Hindlimb muscle (tissue), 1 donor: Measurements from ENCODE around the gene ABI3BP. TPM values are rescaled to one million over a fixed set of nuclear protein-coding genes. Genes with fewer than 3 reads are reported as not detected.
A peak's percentile ranks its signal among the peaks of the same experiment; 100 is the strongest.

Source experiments
- DNase-seq: peaks from one replicate; pipeline ENCODE4 v3.0.0-alpha.2; 2013
- polyA plus RNA-seq: library from polyadenylated mRNA; unstranded; fragments of 120-200 nt; gene quantifications from one replicate; pipeline ENCODE4 v1.2.1, GENCODE V29; 2013; ENCODE audit not compliant: insufficient read length

The ABI3BP gene
- polyA plus RNA-seq, 1 donor = 344 TPM

GRCh38 chr3:100880845-100881244, 112.4 kb downstream of the ABI3BP start:
- no peak for DNase-seq

DNA sequence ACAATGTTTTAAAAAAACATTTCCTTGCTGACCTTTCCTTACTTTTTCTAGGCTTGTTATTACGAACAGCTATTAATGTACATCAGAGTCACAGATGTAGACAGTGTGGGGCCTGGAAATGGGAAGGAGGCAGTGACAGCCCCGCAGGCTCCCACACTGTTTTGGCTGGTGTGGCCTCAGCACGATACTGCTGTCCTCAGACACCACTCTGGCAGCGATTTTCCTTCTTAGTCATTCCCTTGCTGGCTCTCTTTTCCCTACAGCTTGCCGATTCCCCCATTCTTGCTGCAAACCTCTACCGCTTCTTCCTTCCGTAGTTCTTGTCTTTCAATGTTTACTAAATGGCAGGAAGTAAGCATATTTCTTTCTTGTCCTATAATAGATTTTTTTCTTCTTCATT, 113.1 kb downstream of the ABI3BP start:
- peak; percentile 65 for DNase-seq

GRCh38 chr3:100879195-100879810, 113.9 kb downstream of the ABI3BP start:
- peak; percentile 74 for DNase-seq

DNA sequence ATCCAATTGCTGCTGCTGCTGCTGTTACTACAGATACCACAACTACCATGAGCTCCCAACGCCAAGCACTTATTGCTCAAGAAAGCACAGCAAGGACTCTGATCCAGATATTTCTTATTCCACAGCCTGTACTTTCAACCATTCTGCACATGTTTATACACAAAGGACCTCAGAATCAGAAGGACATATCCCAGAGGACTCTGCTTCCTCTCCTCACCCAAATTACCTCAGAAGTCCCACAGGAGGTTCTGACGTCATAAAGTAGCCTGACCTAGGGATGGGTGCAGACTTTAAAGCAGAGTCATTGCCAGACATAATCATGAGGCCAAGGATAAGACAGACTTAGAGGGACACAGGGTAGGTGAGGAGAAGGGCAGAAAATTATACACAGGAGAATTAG, 115.9 kb downstream of the ABI3BP start:
- no peak for DNase-seq

GRCh38 chr3:100875239-100875638, 118.0 kb downstream of the ABI3BP start:
- DNase-seq = no peak

- no peak for DNase-seq
Observed at GRCh38 chr3:100873611-100874010, 119.6 kb downstream of the ABI3BP start.

DNA sequence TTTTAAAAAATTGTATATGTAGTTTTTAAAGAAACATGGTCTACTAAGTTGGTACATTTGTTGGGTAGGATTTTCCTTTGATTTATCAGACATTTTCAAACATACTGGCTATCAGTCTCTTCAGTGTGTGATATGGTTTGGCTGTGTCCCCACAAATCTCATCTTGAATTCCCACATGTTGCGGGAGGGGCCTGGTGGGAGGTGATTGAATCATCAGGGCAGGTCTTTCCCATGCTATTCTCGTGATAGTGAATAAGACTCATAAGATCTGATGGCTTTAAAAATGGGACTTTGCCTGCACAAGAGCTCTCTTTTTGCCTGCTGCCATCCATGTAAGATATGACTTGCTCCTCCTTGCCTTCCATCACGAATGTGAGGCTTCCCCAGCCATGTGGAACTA, 121.9 kb downstream of the ABI3BP start:
- no peak for DNase-seq

DNA sequence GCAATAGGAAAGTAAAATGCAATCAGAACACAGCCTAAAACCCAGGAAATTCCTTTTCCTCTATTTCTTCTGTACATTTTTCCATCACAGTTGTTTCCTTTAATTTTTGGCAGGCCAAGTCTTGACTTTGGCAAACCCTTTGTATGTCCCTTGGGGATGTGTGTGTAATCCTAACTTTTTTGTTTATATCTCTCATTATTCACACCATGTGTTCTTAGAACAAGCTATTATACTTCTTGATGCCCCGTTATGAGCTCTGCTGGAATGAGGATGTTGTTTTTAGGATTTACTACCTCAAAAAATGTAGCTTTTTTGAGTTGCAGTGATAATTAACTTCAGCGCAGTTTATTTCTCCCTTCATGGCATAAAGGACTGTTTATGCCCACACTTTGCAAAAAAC, 123.4 kb downstream of the ABI3BP start:
- peak; percentile 78 for DNase-seq

GRCh38 chr3:100868894-100869293, 124.3 kb downstream of the ABI3BP start:
- no peak for DNase-seq

GRCh38 chr3:100868096-100868495, 125.1 kb downstream of the ABI3BP start:
- DNase-seq = no peak

DNA sequence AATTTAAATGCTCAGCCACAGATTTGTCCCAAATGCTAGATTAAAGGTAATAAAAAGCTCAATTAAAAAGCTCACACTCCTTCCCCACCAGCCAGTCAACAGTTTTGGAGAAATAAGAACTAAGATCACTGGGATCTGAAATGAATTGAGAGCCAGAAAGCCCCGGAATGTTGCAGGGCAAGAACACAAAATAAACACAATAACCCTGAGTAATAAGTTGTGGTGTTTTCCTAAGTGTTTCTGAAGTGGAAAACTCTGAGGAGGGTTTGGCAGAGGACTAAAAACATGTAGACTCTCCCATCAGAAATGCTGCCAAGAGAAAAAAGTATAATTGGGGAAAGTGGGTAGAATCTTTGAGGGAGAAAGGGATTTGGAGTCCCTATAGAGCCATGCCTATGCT, 127.8 kb downstream of the ABI3BP start:
- DNase-seq = no peak

- no peak for DNase-seq
Observed at GRCh38 chr3:100864471-100865250, 128.6 kb downstream of the ABI3BP start.

DNA sequence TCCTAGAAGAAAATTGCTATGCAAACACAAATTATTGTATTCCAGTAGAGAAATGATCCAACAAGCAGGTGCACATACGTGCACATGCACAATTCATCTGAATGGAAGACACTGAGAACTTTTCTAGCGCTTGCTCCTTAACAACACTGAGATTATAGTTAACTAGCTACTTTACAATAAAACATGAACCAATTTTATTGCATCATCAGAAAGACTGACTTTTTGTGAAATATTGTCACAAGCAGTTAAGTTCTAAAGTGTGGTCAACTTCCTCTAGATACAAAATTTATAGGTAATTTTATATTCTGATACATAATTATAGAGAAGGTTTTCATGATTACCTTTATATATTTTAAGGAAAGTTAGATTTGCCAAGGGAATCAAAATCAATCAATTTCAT, 135.4 kb downstream of the ABI3BP start:
- no peak for DNase-seq

DNA sequence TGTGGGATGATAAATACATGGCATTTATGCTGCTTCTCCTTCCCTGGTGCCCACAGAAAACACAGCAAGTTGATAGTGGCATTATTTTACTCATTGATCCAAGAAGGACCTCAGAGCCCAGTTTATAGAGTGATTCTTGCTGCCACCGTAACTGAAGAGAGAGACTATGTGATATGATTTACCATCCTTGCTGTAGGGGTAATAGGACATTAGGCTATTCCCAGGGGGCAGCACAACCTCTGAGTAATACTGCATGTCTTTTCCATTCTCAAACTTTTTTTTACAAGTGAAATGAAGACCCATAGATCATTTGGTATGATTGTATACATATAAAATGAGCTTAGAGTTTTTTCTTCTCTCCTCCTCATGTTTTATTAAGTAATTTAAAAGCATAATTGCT, 136.4 kb downstream of the ABI3BP start:
- DNase-seq = no peak

GRCh38 chr3:100852840-100853239, 140.4 kb downstream of the ABI3BP start:
- DNase-seq = no peak

DNA sequence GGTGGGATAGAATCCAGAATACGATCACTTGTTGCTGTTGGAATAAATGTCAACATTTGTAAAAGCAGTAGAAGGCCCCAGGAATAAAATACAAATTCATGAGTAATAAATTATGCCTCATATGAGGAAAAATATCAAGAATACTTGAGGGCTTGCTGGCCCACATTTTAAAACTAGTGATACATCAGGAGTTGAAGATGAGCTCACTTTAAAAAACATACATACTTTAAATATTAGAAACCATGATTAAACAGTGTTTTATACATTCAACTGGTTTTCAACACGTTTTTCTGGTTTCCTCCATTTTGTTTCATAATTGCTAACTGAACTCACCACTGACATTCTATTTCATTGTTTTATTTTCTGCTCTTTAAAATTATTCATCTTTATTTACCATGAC, 142.5 kb downstream of the ABI3BP start:
- DNase-seq = peak; percentile 39

GRCh38 chr3:100850156-100850555, 143.1 kb downstream of the ABI3BP start:
- DNase-seq = no peak

- DNase-seq = no peak
Observed at GRCh38 chr3:100844063-100844936, 148.9 kb downstream of the ABI3BP start.

DNA sequence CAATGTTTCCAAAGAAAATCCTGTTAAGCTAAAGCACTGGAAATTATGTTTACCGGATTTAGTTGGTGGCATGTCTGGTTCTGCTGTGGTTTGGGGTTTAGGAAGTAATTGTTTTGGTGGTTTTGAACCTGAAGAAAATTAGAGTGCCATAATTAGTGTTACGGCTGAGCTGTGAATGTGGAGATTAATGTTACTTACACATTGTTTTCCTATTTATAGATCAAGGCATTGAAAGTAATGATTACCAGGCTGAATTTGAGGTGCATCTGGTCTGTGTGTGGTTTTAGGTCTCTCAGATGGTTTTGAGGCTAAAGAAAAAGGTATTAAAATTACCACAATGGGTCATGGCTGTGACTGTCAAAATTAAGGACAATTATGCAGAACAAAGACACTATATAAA, 155.1 kb downstream of the ABI3BP start:
- DNase-seq = no peak

DNA sequence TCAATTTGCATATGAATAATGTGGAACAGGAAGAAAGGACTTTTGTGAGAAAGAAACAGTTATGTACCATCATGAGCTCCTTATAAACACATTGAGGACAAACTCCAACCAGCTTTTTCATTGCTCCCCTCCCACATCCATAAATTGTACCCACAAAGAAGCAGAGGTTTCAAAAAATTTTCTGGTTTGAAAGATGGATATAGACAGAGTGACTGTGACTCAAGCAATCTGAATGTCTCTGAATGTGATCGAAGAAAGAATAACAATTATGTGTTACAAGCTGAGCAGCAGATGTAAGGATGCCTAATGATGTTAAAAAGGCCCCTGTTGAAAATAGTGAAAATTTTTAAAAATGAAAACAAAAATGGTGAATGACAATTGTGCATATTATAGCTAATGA, 156.6 kb downstream of the ABI3BP start:
- no peak for DNase-seq

GRCh38 chr3:100834332-100834731, 158.9 kb downstream of the ABI3BP start:
- DNase-seq = no peak

DNA sequence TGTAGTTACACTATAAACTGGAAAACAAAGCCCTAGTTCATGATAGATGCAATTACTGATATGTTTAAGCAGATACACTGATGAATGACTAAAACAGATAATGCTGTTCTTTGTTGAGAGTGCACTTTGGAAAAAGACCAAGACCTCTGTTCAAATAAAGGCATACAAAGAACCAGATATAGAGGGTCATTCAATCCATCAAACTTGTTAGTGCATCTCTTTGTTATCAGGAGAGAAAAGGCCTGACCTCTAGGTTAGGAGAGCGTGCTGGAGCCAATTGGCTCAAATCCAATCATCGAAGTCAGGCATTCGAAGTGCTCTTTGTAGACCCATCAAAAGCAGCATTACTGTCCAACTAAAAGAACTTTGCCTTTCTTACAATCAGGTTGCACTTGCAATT, 159.7 kb downstream of the ABI3BP start:
- DNase-seq = no peak

- DNase-seq = no peak
Observed at GRCh38 chr3:100831629-100832028, 161.6 kb downstream of the ABI3BP start.
